Measurements from ENCODE around the gene ALDH5A1. TPM values are rescaled to one million over a fixed set of nuclear protein-coding genes. Genes with fewer than 3 reads are reported as not detected.

The ALDH5A1 gene
- total RNA-seq, 4 donors from 2014 or later, result 6.4 to 15.4 (median 6.8) TPM

GRCh38 chr6:24565196-24565595, 70.4 kb downstream of the ALDH5A1 start:
- DNase-seq (no peak), ATAC-seq (no peak)
- Histone ChIP-seq H3K4me3 (no peak overlapping the region), H3K36me3 (no peaks in the 10 kb centered on the region), H3K4me1 (no peaks in the 10 kb centered on the region), H3K9me3 (no peaks in the 10 kb centered on the region), H3K27ac (no peak overlapping the region), H3K27me3 (no peaks in the 10 kb centered on the region)
- in situ Hi-C loops (cut with MboI; ENCODE audit: low sequenced_read_pairs in 4 of 4) (no loop called here), intact Hi-C loops (cut with DNase I; ENCODE audit: low total_unique reads) (no loop called here)
- TF ChIP-seq POLR2A (IDR thresholded peaks at IDR 0.05) (no peak), CTCF (IDR thresholded peaks at IDR 0.05 in 4 of 5, conservative IDR thresholded peaks at IDR 0.05 in 1 of 5) (no peak)

GRCh38 chr6:24566020-24566767, 71.4 kb downstream of the ALDH5A1 start:
- H3K36me3 ChIP-seq, result no peaks in the 10 kb centered on the region
- no peaks in the 10 kb centered on the region for H3K4me1 ChIP-seq
- H3K27me3 ChIP-seq, result no peaks in the 10 kb centered on the region
- in situ Hi-C loops (cut with MboI; ENCODE audit: low sequenced_read_pairs in 4 of 4) (no loop called here), intact Hi-C loops (cut with DNase I; ENCODE audit: low total_unique reads) (no loop called here)
- no peak overlapping the region for H3K4me3 ChIP-seq
- H3K27ac ChIP-seq, result no peak overlapping the region
- TF ChIP-seq CTCF (IDR thresholded peaks at IDR 0.05 in 4 of 5, conservative IDR thresholded peaks at IDR 0.05 in 1 of 5), result no peak
- DNase-seq (no peak), ATAC-seq (no peak)
- H3K9me3 ChIP-seq, result no peaks in the 10 kb centered on the region

GRCh38 chr6:24568683-24569082, 73.9 kb downstream of the ALDH5A1 start:
- Histone ChIP-seq H3K27me3 (no peaks in the 10 kb centered on the region), H3K36me3 (no peaks in the 10 kb centered on the region), H3K27ac (no peak overlapping the region), H3K9me3 (no peaks in the 10 kb centered on the region), H3K4me1 (no peaks in the 10 kb centered on the region), H3K4me3 (no peak overlapping the region)
- ATAC-seq, result no peak
- in situ Hi-C loops (cut with MboI; ENCODE audit: low sequenced_read_pairs in 4 of 4), result no loop called here
- TF ChIP-seq CTCF (IDR thresholded peaks at IDR 0.05 in 4 of 5, conservative IDR thresholded peaks at IDR 0.05 in 1 of 5) (no peak), POLR2A (IDR thresholded peaks at IDR 0.05) (no peak)
- intact Hi-C loops (cut with DNase I; ENCODE audit: low total_unique reads), result no loop called here
- DNase-seq, result no peak

GRCh38 chr6:24569811-24570210, 75.0 kb downstream of the ALDH5A1 start:
- H3K27me3 ChIP-seq, result no peaks in the 10 kb centered on the region
- H3K4me3 ChIP-seq, result no peak overlapping the region
- TF ChIP-seq CTCF (IDR thresholded peaks at IDR 0.05 in 4 of 5, conservative IDR thresholded peaks at IDR 0.05 in 1 of 5) (no peak), POLR2A (IDR thresholded peaks at IDR 0.05) (no peak)
- DNase-seq (no peak), ATAC-seq (no peak)
- H3K9me3 ChIP-seq, result no peaks in the 10 kb centered on the region
- no peaks in the 10 kb centered on the region for H3K4me1 ChIP-seq
- H3K36me3 ChIP-seq, result no peaks in the 10 kb centered on the region
- intact Hi-C loops (cut with DNase I; ENCODE audit: low total_unique reads), result no loop called here
- H3K27ac ChIP-seq, result no peak overlapping the region
- in situ Hi-C loops (cut with MboI; ENCODE audit: low sequenced_read_pairs in 4 of 4), result no loop called here

GRCh38 chr6:24571361-24571760, 76.6 kb downstream of the ALDH5A1 start:
- H3K27ac ChIP-seq, result no peak overlapping the region
- DNase-seq (no peak), ATAC-seq (no peak)
- H3K4me3 ChIP-seq, result no peak overlapping the region
- no peaks in the 10 kb centered on the region for H3K27me3 ChIP-seq
- in situ Hi-C loops (cut with MboI; ENCODE audit: low sequenced_read_pairs in 4 of 4), result no loop called here
- H3K4me1 ChIP-seq, result no peaks in the 10 kb centered on the region
- H3K9me3 ChIP-seq, result no peaks in the 10 kb centered on the region
- intact Hi-C loops (cut with DNase I; ENCODE audit: low total_unique reads), result no loop called here
- TF ChIP-seq POLR2A (IDR thresholded peaks at IDR 0.05) (no peak), CTCF (IDR thresholded peaks at IDR 0.05 in 4 of 5, conservative IDR thresholded peaks at IDR 0.05 in 1 of 5) (no peak)
- no peaks in the 10 kb centered on the region for H3K36me3 ChIP-seq

Data from gastrocnemius medialis (tissue), 4 donors.